ENCODE data around the gene KIF26B.

DNA sequence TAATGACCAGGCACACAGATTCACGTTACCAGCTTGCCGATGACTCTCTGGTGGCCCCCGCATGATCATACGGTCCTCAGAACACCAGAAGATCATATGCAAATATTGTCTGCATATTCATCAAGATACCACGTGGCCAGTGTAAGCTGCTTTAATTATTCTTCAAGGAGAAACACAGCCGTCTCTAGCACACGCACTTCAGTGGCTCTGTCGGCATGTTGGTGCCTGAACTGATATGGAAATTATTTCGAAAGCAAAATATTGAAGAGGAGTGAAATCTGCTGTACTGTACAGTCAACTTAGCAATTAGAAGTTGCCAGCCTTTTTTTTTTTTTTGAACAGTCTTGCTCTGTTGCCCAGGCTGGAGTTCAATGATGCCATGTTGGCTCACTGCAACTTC is 5.9 kb upstream of the KIF26B start:
- TF ChIP-seq CEBPB (IDR thresholded peaks at IDR 0.05; ENCODE audit: low read depth, low read length), result no peak
- TF ChIP-seq, protein P1, sequence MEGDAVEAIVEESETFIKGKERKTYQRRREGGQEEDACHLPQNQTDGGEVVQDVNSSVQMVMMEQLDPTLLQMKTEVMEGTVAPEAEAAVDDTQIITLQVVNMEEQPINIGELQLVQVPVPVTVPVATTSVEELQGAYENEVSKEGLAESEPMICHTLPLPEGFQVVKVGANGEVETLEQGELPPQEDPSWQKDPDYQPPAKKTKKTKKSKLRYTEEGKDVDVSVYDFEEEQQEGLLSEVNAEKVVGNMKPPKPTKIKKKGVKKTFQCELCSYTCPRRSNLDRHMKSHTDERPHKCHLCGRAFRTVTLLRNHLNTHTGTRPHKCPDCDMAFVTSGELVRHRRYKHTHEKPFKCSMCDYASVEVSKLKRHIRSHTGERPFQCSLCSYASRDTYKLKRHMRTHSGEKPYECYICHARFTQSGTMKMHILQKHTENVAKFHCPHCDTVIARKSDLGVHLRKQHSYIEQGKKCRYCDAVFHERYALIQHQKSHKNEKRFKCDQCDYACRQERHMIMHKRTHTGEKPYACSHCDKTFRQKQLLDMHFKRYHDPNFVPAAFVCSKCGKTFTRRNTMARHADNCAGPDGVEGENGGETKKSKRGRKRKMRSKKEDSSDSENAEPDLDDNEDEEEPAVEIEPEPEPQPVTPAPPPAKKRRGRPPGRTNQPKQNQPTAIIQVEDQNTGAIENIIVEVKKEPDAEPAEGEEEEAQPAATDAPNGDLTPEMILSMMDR (conservative IDR thresholded peaks at IDR 0.05; ENCODE audit: low read depth, low read length), result no peak
- no peak for TF ChIP-seq RFX5 (IDR thresholded peaks at IDR 0.05; ENCODE audit: low read depth, low read length)
- no peak for TF ChIP-seq CHD1 (IDR thresholded peaks at IDR 0.05; ENCODE audit: low read depth, low read length)
- TF ChIP-seq, protein P2, sequence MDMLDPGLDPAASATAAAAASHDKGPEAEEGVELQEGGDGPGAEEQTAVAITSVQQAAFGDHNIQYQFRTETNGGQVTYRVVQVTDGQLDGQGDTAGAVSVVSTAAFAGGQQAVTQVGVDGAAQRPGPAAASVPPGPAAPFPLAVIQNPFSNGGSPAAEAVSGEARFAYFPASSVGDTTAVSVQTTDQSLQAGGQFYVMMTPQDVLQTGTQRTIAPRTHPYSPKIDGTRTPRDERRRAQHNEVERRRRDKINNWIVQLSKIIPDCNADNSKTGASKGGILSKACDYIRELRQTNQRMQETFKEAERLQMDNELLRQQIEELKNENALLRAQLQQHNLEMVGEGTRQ (IDR thresholded peaks at IDR 0.05; ENCODE audit: low read depth, low read length), result no peak
- no peak for TF ChIP-seq BHLHE40 (IDR thresholded peaks at IDR 0.05; ENCODE audit: low read depth, low read length)
- no peak for TF ChIP-seq POLR2A (IDR thresholded peaks at IDR 0.05; ENCODE audit: low read depth, low read length)
- TF ChIP-seq RCOR1 (IDR thresholded peaks at IDR 0.05; ENCODE audit: insufficient replicate concordance, low read length), result no peak
- no peak for TF ChIP-seq MAFK (IDR thresholded peaks at IDR 0.05; ENCODE audit: low read depth, low read length)
- no peak for TF ChIP-seq RAD21 (IDR thresholded peaks at IDR 0.05; ENCODE audit: low read length)

Measured in IMR-90 (cell line).